Kidney (tissue), 14 donors: ENCODE measurements around the gene MAST3. TPM values are rescaled to one million over a fixed set of nuclear protein-coding genes. Genes with fewer than 3 reads are reported as not detected.
"Not testable (repeated sequence)": the region's sequence is repeated elsewhere in the genome, so short reads cannot be mapped to it uniquely, and the experiment has no call there.

ENCODE experiments used
- DNase-seq, 5 donors: peaks; one replicate each; pipeline ENCODE4 v3.0.0-alpha.2; 2013 to 2020
- FAIRE-seq: peaks from 2 replicates; lab custom pipeline; 2012; peaks lifted over from hg19 to GRCh38; lab: Jason Lieb, UNC
- H3K27ac ChIP-seq, 2 donors: one replicate each; pipeline ENCODE4 v1.7.0; 2013; ENCODE audit warnings: low read depth in 2 of 2, low read length in 2 of 2, inconsistent platforms in 1 of 2
- H3K27me3 ChIP-seq: one replicate; pipeline ENCODE4 v1.7.1; 2013; ENCODE audit warnings: low read length, inconsistent platforms; ENCODE audit not compliant: control insufficient read depth, insufficient read depth
- H3K36me3 ChIP-seq, 3 donors: one replicate each; pipeline versions ENCODE4 v1.7.0 to v1.7.1; 2013; ENCODE audit warnings: low read length in 3 of 3, control low read depth in 1 of 3, inconsistent platforms in 1 of 3; ENCODE audit not compliant: insufficient read depth in 3 of 3, control insufficient read depth in 2 of 3
- H3K4me1 ChIP-seq, 3 donors: one replicate each; pipeline versions ENCODE4 v1.7.0 to v1.7.1; 2013; ENCODE audit warnings: low read length in 3 of 3, inconsistent platforms in 1 of 3, low read depth in 1 of 3; ENCODE audit not compliant: control insufficient read depth in 2 of 3, insufficient read depth in 2 of 3
- H3K4me3 ChIP-seq, 3 donors: one replicate each; pipeline versions ENCODE4 v1.7.0 to v1.8.1; 2013; ENCODE audit warnings: low read length in 3 of 3, control low read depth in 1 of 3, inconsistent platforms in 1 of 3
- H3K9ac ChIP-seq, 3 donors: one replicate each; pipeline versions ENCODE4 v1.7.0 to v1.7.1; 2013; ENCODE audit warnings: low read length in 3 of 3, control low read depth in 1 of 3, inconsistent platforms in 1 of 3
- H3K9me3 ChIP-seq, 3 donors: one replicate each; pipeline versions ENCODE4 v1.7.0 to v1.7.1; 2013; ENCODE audit warnings: low read length in 3 of 3, control low read depth in 1 of 3, inconsistent platforms in 1 of 3; ENCODE audit not compliant: control insufficient read depth in 2 of 3, insufficient read depth in 1 of 3
- intact Hi-C: fragments of 100-400 bp; cut with DNase I; formaldehyde crosslinking; loops from one replicate; pipeline ENCODE4 v1.11.1; 2022
- polyA plus RNA-seq: library from polyadenylated mRNA; stranded (reverse); fragments of 350-450 nt; fragmentation: Illumina TruSeq; extraction: RNeasy Lipid Tissue Mini Kit (QIAGEN cat#74804); gene quantifications from one replicate; pipeline ENCODE4 v1.2.3, GENCODE V29; 2014; ENCODE audit warnings: low read depth, low replicate concordance; ENCODE audit not compliant: insufficient read depth
- total RNA-seq: library from RNA; stranded (reverse); fragmentation: NEBNext Ultra II Directional; extraction: Animal tissue kit (Norgen Biotek cat#: 25700); gene quantifications from one replicate; pipeline ENCODE4 v1.2.1, GENCODE V29; 2021
- TF ChIP-seq, protein P1 (sequence below): IDR thresholded peaks from 3 replicates; pipeline ENCODE4 v1.5.1; 2012; ENCODE audit warnings: mild to moderate bottlenecking, moderate library complexity, borderline replicate concordance; ENCODE audit not compliant: insufficient read depth; ENCODE audit errors: extremely low read depth
- donor health status: control.
- donor health status: control.
- donor health status: control.
- donor health status: control.
- donor health status: control.
- donor health status: DM: yes; HTN: yes; CAD: no.
- donor health status: Normal renal cell carcinoma (clear cell type).

The MAST3 gene
- total and polyA plus RNA-seq, 2 donors from 2014 or later = 5.6 to 16.0 TPM

DNA sequence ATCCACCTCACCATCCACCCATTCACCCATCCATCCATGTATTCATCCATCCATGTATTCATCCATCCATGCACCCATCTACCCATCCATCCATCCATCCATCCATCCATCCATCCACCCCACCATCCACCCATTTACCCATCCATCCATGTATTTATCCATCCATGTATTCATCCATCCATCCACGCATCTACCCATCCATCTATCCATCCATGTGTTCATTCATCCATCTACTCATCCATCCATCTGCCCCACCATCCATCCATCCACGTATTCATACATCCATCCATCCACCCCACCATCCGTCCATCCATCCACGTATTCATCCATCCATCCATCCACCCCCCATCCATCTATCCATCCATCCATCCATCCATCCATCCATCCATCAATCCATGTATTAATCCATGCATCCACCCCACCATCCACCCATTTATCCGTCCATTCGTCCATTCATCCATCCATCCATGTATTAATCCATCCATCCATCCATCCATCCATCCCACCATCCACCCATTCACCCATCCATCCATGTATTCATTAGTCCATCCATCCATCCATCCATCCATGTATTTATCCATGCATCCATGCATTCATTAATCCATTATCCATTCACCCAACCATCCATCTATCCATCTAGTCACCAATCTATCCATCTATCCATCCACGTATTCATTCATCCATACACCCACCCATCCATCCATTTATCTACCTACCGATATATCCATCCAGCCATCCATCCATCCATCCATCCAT is 13.5 kb upstream of the MAST3 start:
- no peaks in the 10 kb centered on the region for H3K36me3 ChIP-seq
- H3K27ac ChIP-seq = no peak overlapping the region
- H3K9ac ChIP-seq = no peak overlapping the region
- no peaks in the 10 kb centered on the region for H3K27me3 ChIP-seq
- TF ChIP-seq, protein P1, sequence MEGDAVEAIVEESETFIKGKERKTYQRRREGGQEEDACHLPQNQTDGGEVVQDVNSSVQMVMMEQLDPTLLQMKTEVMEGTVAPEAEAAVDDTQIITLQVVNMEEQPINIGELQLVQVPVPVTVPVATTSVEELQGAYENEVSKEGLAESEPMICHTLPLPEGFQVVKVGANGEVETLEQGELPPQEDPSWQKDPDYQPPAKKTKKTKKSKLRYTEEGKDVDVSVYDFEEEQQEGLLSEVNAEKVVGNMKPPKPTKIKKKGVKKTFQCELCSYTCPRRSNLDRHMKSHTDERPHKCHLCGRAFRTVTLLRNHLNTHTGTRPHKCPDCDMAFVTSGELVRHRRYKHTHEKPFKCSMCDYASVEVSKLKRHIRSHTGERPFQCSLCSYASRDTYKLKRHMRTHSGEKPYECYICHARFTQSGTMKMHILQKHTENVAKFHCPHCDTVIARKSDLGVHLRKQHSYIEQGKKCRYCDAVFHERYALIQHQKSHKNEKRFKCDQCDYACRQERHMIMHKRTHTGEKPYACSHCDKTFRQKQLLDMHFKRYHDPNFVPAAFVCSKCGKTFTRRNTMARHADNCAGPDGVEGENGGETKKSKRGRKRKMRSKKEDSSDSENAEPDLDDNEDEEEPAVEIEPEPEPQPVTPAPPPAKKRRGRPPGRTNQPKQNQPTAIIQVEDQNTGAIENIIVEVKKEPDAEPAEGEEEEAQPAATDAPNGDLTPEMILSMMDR = no peak
- H3K9me3 ChIP-seq = no peaks in the 10 kb centered on the region
- H3K4me1 ChIP-seq = no peaks in the 10 kb centered on the region
- intact Hi-C loops = no loop called here
- FAIRE-seq (no peak), DNase-seq (no peak)
- H3K4me3 ChIP-seq = no peak overlapping the region

DNA sequence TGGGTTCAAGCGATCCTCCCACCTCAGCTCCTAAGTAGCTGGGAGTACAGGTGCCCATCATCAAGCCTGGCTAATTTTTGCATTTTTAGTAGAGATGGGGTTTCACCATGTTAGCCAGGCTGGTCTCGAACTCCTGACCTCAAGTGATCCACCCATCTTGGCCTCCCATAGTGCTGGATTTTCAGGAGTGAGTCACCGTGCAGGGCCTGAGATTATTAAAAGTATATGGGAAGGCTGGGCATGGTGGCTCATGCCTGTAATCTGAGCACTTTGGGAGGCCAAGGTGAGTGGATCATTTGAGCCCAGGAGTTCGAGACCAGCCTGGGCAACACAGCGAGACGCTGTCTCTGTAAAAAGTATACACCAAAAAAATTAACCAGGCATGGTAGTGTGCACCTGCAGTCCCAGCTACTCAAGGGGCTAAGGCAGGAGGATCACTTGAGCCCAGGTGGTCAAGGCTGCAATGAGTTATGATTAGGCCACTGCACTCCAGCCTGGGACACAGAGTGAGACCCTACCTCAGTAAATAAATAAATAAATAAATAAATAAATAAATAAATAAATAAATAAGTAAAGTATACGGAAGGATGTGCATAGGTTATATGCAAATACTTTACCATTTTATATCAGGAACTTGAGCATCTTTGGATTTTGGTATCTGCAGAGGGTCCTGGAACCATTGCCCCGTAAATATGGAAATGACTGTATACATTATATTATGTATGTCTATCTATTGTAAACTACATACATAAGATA is 11.7 kb upstream of the MAST3 start:
- no peak overlapping the region for H3K27ac ChIP-seq
- H3K9ac ChIP-seq = no peak overlapping the region
- no peaks in the 10 kb centered on the region for H3K27me3 ChIP-seq
- H3K4me1 ChIP-seq = no peaks in the 10 kb centered on the region
- intact Hi-C loops = no loop called here
- no peak for DNase-seq
- H3K9me3 ChIP-seq = no peaks in the 10 kb centered on the region
- peak overlapping the region in 1 of 3 donors; percentile 47 for H3K4me3 ChIP-seq
- TF ChIP-seq, protein P1 = no peak
- no peaks in the 10 kb centered on the region for H3K36me3 ChIP-seq
- no peak for FAIRE-seq

- H3K9me3 ChIP-seq = no peaks in the 10 kb centered on the region
- H3K9ac ChIP-seq = no peak within 1 kb of the TSS
- no peaks in the 10 kb centered on the region for H3K27me3 ChIP-seq
- no peaks in the 10 kb centered on the region for H3K4me1 ChIP-seq
- intact Hi-C loops = no loop called here
- DNase-seq = no peak
- H3K4me3 ChIP-seq = peak within 1 kb of the TSS in 2 of 3 donors; percentile 34 to 47
- no peaks in the 10 kb centered on the region for H3K36me3 ChIP-seq
- TF ChIP-seq, protein P1 = no peak
- FAIRE-seq = no peak
- H3K27ac ChIP-seq = peak within 1 kb of the TSS in 1 of 2 donors; percentile 37
Observed at GRCh38 chr19:18086590-18087138, 10.9 kb upstream of the MAST3 start, which contains the start of gene IL12RB1. TSS of gene IL12RB1 (minus strand) at chr19:18086934. CDS start at chr19:18086823, 111 bp downstream.

- H3K27ac ChIP-seq, H3K4me3 ChIP-seq, H3K9ac ChIP-seq, DNase-seq, intact Hi-C loops, FAIRE-seq, H3K27me3 ChIP-seq, H3K36me3 ChIP-seq, H3K4me1 ChIP-seq, H3K9me3 ChIP-seq: not testable (repeated sequence)
Observed at GRCh38 chr19:18089096-18089541, 8.5 kb upstream of the MAST3 start.
